ENCODE measurements around the gene NR2C2. TPM values are rescaled to one million over a fixed set of nuclear protein-coding genes. Genes with fewer than 3 reads are reported as not detected.

Gene NR2C2
- polyA plus RNA-seq, 3 donors from 2014 or later, result 6.0 to 23.7 (median 10.5) TPM

DNA sequence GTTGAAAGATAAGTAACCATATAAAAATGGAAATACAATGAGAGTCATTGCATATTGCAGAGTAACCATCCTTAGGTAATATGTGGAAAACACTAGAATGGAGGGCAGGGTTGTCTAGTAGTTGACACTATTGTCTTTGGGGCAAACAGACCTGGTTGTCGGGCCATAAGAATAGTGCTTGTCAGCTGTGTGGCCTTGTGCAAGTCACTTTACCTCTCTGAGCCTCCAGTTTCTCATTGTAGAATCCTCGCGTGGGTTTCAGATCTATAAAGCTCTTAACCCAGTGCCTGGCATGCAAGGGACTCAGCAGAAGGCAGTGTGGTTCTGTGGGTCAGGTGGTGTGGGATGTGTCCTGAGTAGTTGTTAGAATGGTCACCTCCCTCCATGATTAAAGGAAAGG is 85.7 kb downstream of the NR2C2 start:
- peaks cover 19 to 56% (median 25%) of the 10 kb centered on the region in 3 donors for H3K36me3 Mint-ChIP-seq
- peaks cover 0 to 3% (median 2%) of the 10 kb centered on the region in 3 donors for H3K27me3 Mint-ChIP-seq (ENCODE audit: low read depth in 3 of 3)
- DNase-seq, result no peak
- no peak overlapping the region for H3K4me3 Mint-ChIP-seq
- H3K27ac Mint-ChIP-seq, result peak overlapping the region in 1 of 6 donors; percentile 74
- H3K9me3 Mint-ChIP-seq, result no peaks in the 10 kb centered on the region
- no peaks in the 10 kb centered on the region for H3K4me1 Mint-ChIP-seq

DNA sequence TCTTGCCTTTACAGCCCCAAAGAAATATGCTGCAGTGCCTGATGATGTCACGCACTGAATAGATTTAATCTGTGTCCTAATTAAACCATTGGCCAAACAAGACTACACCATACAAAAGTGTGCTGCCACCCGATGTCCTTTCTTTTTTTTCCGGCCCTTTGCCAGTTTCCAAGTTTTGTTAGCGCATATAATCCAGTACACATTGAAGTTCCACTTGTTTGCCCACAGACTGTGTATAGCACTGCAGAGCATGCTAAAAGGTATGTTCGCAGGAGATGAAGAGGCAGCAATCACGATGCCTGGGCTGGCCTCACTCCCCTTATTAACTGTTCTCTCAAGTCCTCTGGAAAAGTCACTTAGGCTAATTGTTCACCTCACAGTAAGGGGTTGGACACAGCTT is 90.9 kb downstream of the NR2C2 start:
- H3K27me3 Mint-ChIP-seq (ENCODE audit: low read depth in 3 of 3), result no peaks in the 10 kb centered on the region
- H3K27ac Mint-ChIP-seq, result no peak overlapping the region
- H3K36me3 Mint-ChIP-seq, result peaks cover 0 to 42% (median 21%) of the 10 kb centered on the region in 3 donors

DNA sequence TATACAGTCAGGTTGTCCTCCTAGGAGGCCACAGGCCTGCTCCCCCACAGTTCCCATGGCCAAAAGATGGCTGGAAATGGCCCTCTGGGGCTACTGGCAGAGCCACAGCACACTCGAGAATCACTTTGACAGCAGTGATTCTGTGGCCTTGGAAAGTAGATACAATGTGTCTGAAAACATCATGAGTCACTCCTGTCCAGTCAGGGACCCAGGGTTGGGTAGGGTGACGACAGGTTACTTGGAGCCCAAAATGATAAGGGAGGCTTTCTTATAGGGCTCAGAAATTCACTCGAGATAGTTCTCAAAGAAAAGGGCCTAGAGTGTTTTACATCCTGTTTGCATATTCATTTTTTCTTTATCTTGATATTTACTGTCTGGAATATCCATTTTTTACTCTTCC is 93.5 kb downstream of the NR2C2 start:
- Mint-ChIP-seq H3K36me3 (peaks cover 0 to 33% (median 21%) of the 10 kb centered on the region in 3 donors), H3K27me3 (ENCODE audit: low read depth in 3 of 3) (peaks cover 0 to 1% (median 0%) of the 10 kb centered on the region in 3 donors), H3K27ac (peak overlapping the region in 3 of 6 donors; percentile 17 to 25 (median 17)), H3K4me3 (no peak overlapping the region), H3K4me1 (peaks cover 0 to 6% of the 10 kb centered on the region in 2 donors), H3K9me3 (no peaks in the 10 kb centered on the region)
- DNase-seq, result no peak

More for the DNA sequence above, 90.9 kb downstream of the NR2C2 start:
- no peak for DNase-seq
- H3K4me3 Mint-ChIP-seq, result no peak overlapping the region
- H3K9me3 Mint-ChIP-seq, result no peaks in the 10 kb centered on the region
- H3K4me1 Mint-ChIP-seq, result peaks cover 0 to 6% of the 10 kb centered on the region in 2 donors

DNA sequence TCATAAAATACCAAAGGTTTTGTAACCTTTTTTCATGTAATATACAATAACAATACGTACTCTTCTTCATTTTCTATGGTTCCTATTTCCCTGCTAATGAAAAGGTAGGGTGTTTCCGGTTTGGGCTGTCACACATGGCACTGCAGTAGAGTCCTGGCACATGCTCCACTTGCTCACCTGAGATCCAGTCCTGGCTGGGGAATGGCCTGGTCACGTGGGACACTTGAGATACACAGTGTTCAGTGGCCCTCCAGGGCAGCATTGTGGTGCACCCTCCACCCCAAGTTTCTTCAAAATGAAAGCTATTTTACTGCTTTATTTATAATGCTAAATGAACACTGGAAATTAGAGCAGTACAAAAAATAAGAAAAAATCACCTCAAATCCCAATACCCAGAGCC is 94.6 kb downstream of the NR2C2 start:
- Mint-ChIP-seq H3K4me3 (no peak overlapping the region), H3K36me3 (peaks cover 3 to 36% (median 21%) of the 10 kb centered on the region in 3 donors), H3K27me3 (ENCODE audit: low read depth in 3 of 3) (peaks cover 0 to 1% (median 0%) of the 10 kb centered on the region in 3 donors), H3K27ac (peak overlapping the region in 3 of 6 donors; percentile 6 to 52 (median 34)), H3K9me3 (no peaks in the 10 kb centered on the region), H3K4me1 (peaks cover 0 to 6% of the 10 kb centered on the region in 2 donors)
- no peak for DNase-seq

DNA sequence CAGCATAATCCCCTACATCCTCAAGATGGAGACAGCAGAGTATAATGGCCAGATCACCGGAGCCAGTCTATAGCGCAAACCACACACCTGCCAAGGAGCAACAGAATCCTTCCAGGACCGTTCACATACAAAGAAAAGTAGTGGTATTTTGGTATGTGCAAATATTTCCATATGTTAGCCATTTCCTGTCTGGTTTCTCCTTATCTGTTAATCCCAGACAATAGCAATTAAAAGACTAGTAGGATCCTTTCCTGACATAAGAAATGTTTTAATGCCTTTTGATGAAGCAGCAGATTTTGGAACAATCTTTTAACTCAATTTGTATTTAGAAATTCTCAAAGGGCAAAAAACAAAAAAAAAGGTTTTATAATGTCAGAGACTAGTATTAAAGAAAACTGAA is 95.6 kb downstream of the NR2C2 start:
- Mint-ChIP-seq H3K4me1 (peaks cover 0 to 6% of the 10 kb centered on the region in 2 donors), H3K36me3 (peaks cover 5 to 37% (median 19%) of the 10 kb centered on the region in 3 donors), H3K9me3 (no peaks in the 10 kb centered on the region), H3K4me3 (no peak overlapping the region), H3K27ac (no peak overlapping the region), H3K27me3 (ENCODE audit: low read depth in 3 of 3) (peaks cover 0 to 1% (median 0%) of the 10 kb centered on the region in 3 donors)
- DNase-seq, result no peak

DNA sequence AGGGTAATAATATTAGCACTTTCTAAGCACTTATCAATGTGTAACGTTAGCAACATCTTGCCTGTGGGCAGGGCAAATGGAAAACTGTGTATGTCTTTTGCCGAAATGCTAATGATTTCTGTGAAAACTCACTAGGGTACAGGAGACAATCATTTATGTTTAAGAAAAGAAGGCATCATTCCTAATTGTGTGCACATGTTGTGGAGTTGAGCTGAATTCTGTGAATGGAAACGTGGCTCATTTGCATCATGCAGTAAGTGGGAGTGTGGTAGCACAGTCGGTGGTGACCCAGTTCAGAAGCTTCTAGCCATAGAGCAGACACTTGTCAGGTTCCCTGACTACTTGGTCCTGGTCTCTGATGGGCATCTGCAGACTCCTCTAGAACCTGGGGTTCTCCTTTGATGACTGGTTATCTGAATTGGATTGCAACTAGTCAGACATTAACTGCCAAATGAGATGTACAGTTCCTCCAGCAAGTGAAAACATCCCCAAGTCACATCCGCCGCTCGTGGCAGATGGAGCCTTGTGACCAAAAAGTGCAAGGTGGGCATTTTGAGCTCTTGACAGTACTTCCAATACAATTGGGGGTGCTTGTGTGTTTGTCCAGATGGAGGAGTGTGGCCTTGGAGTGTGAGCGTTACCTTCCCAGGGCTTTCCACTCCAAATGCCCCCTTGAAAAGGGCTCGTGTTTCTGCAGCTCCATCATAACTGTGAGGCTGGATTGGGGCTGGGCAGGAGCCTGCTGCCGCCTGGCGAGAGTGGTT is 96.2 kb downstream of the NR2C2 start:
- Mint-ChIP-seq H3K4me3 (no peak overlapping the region), H3K9me3 (no peaks in the 10 kb centered on the region), H3K27ac (peak overlapping the region in 2 of 6 donors; percentile 34 to 71), H3K36me3 (peaks cover 5 to 30% (median 17%) of the 10 kb centered on the region in 3 donors), H3K4me1 (peaks cover 0 to 6% of the 10 kb centered on the region in 2 donors), H3K27me3 (ENCODE audit: low read depth in 3 of 3) (peaks cover 0 to 1% (median 0%) of the 10 kb centered on the region in 3 donors)
- DNase-seq, result no peak

DNA sequence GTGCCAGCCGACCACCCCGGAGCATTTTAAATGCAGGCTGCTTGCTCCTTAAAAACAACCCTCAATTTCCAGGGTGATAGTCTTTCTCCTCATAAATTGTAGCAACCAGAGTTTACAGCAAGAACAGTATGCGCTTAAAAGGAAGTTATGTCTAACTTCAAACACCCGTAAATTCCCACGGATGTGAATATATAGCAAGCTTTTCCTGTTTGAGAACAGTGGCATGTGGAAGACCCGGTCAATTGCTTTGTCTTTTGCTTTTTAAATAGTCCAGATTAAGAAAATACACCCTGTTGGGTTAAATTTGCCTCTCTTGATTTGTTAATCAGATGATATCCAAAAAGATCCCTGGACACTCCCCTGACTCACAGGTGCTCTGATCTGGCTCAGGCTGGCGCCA is 96.9 kb downstream of the NR2C2 start:
- peaks cover 0 to 6% of the 10 kb centered on the region in 2 donors for H3K4me1 Mint-ChIP-seq
- peaks cover 0 to 1% (median 0%) of the 10 kb centered on the region in 3 donors for H3K27me3 Mint-ChIP-seq (ENCODE audit: low read depth in 3 of 3)
- peak overlapping the region in 3 of 6 donors; percentile 28 to 73 (median 34) for H3K27ac Mint-ChIP-seq
- DNase-seq, result no peak
- H3K36me3 Mint-ChIP-seq, result peaks cover 5 to 26% (median 17%) of the 10 kb centered on the region in 3 donors
- no peak overlapping the region for H3K4me3 Mint-ChIP-seq
- no peaks in the 10 kb centered on the region for H3K9me3 Mint-ChIP-seq

DNA sequence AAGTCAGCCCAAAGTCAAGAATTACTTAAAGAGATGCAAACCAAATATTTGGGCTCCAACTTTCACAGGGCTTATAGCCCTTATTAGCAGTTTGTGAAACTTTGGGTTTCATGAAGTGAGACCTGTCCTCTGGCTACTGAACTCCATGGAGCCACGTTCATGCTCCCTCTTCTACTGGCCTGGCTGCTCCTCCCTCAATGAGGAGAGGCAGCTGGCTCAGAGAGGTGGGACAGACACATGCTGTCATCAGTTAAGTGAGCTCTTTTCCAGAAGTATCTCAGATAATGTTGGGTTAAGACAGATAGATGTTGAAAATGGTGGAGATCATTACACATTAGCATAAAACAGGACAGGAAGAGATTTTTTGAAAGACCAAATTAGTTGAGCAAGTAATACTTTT is 98.3 kb downstream of the NR2C2 start:
- H3K9me3 Mint-ChIP-seq, result no peaks in the 10 kb centered on the region
- no peak overlapping the region for H3K4me3 Mint-ChIP-seq
- no peak for DNase-seq
- H3K36me3 Mint-ChIP-seq, result peaks cover 5 to 26% (median 17%) of the 10 kb centered on the region in 3 donors
- peak overlapping the region in 2 of 6 donors; percentile 9 to 48 for H3K27ac Mint-ChIP-seq
- H3K4me1 Mint-ChIP-seq, result peaks cover 1 to 6% of the 10 kb centered on the region in 2 donors
- H3K27me3 Mint-ChIP-seq (ENCODE audit: low read depth in 3 of 3), result peaks cover 0 to 1% (median 0%) of the 10 kb centered on the region in 3 donors

DNA sequence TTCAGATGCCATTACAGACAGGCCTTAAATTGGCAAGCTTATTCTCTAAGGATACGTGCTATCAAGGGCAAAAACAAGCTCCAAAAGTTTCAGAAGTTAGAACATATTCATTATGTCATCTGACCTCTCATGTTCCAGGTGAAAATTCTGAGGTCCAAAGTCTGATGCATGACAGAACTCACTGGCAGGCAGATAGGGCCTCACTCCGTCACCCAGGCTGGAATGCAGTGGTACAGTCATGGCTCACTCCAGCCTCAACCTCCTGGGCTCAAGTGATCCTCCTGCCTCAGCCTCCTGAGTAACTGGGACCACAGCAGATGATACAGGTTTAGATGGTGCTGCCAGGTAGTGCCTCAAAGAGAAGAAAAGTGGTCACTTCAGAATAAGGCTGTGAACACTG is 102.2 kb downstream of the NR2C2 start:
- Mint-ChIP-seq H3K27me3 (ENCODE audit: low read depth in 3 of 3) (peaks cover 0 to 3% (median 1%) of the 10 kb centered on the region in 3 donors), H3K27ac (peak overlapping the region in 2 of 6 donors; percentile 23 to 61), H3K4me1 (peaks cover 19 to 30% of the 10 kb centered on the region in 2 donors), H3K4me3 (no peak overlapping the region), H3K36me3 (peaks cover 3 to 12% (median 9%) of the 10 kb centered on the region in 3 donors), H3K9me3 (no peaks in the 10 kb centered on the region)
- no peak for DNase-seq

DNA sequence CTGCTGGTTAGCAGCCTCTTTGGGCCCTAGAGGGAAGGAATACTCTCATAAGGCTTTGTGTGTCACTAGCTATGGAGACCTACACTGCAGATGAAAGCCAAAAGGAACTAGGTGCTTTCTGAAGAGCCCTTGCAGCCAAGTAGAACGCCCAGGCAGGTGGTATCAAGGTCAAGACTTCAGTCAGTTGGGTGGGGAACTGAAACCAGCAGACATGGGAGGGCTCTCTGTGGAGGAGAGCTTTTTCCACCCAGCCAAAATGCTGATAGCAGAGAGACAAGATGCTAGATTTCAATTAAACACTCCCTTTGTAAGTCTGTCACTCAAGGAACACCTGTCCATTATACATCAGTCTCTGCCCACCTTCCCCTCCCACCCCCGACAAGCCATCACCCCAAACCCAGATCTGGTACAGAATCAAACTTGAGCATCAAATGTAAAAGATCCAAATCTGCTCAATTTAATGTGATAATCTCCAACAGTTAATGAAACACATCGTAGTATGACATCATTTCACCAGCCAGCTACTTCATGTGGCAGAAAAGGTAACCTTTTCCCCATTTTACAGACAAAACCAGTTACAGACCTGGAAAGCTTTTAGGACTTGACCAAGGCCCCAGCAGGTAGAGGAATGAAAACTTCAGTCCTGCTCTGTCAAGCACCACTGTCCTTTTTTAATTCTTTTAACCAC is 103.2 kb downstream of the NR2C2 start:
- no peak for DNase-seq
- Mint-ChIP-seq H3K36me3 (peaks cover 3 to 16% (median 13%) of the 10 kb centered on the region in 3 donors), H3K27me3 (ENCODE audit: low read depth in 3 of 3) (peaks cover 0 to 7% (median 6%) of the 10 kb centered on the region in 3 donors)

DNA sequence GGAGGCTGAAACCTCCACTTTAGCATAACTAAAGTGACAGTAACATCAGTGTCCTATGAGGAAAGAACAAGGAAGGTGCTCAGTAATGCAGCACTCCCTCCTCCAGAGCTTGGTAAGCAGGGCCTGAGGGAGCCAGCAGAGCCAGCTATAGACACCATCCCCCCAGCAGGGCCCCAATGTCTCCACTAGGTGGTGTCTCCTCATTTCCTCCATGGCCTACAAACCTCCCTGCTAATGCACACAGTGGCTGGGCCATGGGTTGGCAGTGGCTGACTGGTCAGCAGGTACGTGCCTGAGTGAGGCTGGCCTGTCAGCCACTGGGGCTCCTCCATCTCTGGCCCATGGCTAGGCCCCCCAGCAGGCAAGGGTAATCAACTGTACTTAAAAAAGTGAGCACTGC is 104.1 kb downstream of the NR2C2 start:
- peak in 2 of 3 donors; percentile 14 to 20 for DNase-seq
- H3K4me1 Mint-ChIP-seq, result peaks cover 31 to 49% of the 10 kb centered on the region in 2 donors
- peaks cover 0 to 7% (median 6%) of the 10 kb centered on the region in 3 donors for H3K27me3 Mint-ChIP-seq (ENCODE audit: low read depth in 3 of 3)
- H3K9me3 Mint-ChIP-seq, result no peaks in the 10 kb centered on the region
- H3K27ac Mint-ChIP-seq, result peak overlapping the region in 1 of 6 donors; percentile 64
- H3K36me3 Mint-ChIP-seq, result peaks cover 3 to 13% (median 12%) of the 10 kb centered on the region in 3 donors
- no peak overlapping the region for H3K4me3 Mint-ChIP-seq

More for the DNA sequence above, 103.2 kb downstream of the NR2C2 start:
- peaks cover 28 to 40% of the 10 kb centered on the region in 2 donors for H3K4me1 Mint-ChIP-seq
- H3K9me3 Mint-ChIP-seq, result no peaks in the 10 kb centered on the region
- H3K4me3 Mint-ChIP-seq, result no peak overlapping the region
- peak overlapping the region in 4 of 6 donors; percentile 7 to 62 (median 60) for H3K27ac Mint-ChIP-seq

DNA sequence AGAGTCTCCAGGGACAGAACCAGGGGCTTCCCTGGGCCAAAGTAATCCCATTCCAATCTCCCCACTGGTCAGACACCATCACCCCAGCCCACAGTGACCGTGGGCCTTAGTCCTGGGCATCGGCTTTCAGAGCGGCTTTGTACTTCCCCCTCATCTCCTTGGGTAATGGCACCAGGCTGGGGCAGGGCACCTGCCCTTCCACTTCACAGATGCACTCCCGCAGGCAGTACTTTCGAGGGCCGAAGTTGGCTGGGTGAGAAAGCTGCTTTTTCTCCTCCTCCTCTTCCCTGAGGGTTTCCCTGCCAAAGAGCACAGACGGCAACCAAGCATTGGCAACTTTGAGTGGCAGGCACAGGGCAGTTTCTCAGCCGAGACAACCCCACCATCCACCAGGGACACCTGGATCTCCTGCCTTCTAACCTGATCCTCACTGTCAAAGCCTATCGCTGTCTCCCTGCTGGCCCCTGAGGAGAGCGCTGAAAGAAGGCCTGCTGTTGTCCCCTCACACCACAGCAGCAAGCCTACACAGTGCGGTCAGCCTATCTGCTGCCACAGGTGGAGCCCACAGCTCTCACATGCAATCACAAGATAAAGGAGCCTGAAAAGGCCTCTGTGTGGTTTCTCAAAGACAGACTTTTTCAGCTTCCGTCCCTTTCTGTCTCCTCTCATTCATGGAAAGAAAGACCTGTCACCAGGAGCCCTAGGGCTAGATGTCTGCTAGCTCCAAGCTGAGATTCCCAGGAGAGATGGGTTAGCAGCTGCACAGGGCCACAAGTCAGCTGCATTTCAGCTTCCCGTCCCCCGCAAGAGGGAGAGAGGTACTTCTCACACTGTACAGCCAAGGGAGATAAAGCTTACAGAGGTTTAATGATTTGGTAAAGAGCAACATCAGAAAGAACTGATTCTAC is 105.2 kb downstream of the NR2C2 start:
- H3K9me3 Mint-ChIP-seq, result no peaks in the 10 kb centered on the region
- peak overlapping the region in 4 of 6 donors; percentile 5 to 41 (median 38) for H3K27ac Mint-ChIP-seq
- peaks cover 7 to 12% (median 9%) of the 10 kb centered on the region in 3 donors for H3K36me3 Mint-ChIP-seq
- DNase-seq, result no peak
- peaks cover 36 to 55% of the 10 kb centered on the region in 2 donors for H3K4me1 Mint-ChIP-seq
- H3K4me3 Mint-ChIP-seq, result no peak overlapping the region
- H3K27me3 Mint-ChIP-seq (ENCODE audit: low read depth in 3 of 3), result peaks cover 0 to 7% (median 6%) of the 10 kb centered on the region in 3 donors

DNA sequence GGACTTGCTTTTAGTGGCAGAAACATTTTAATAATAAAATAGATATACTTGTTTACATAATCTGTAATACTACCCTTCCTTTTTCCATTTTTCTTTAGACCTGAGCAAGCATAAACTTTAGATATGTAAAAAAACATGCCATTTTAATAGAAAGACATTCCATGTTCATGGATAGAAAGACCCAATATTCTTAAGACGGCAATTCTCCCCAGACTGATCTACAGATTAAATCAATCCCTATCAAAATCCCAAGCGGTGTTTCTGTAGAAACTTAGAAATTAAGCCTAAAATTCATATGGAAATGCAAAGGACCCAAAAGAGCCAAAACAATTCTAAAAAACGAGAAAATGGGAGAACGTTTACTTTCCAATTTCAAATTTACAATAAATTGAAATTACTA is 106.2 kb downstream of the NR2C2 start:
- no peak overlapping the region for H3K4me3 Mint-ChIP-seq
- peaks cover 3 to 12% (median 12%) of the 10 kb centered on the region in 3 donors for H3K36me3 Mint-ChIP-seq
- peaks cover 36 to 55% of the 10 kb centered on the region in 2 donors for H3K4me1 Mint-ChIP-seq
- no peak for DNase-seq
- no peaks in the 10 kb centered on the region for H3K9me3 Mint-ChIP-seq
- peak overlapping the region in 3 of 6 donors; percentile 3 to 40 (median 28) for H3K27ac Mint-ChIP-seq
- H3K27me3 Mint-ChIP-seq (ENCODE audit: low read depth in 3 of 3), result peaks cover 0 to 7% (median 6%) of the 10 kb centered on the region in 3 donors
